C1 segment of cervical spinal cord (tissue), 14 donors: ENCODE results near the gene HTRA2.

ENCODE experiments used
- DNase-seq, 14 donors: peaks; one replicate each; lab custom pipeline; 2025; lab: John Stamatoyannopoulos, UW

The HTRA2 gene

DNA sequence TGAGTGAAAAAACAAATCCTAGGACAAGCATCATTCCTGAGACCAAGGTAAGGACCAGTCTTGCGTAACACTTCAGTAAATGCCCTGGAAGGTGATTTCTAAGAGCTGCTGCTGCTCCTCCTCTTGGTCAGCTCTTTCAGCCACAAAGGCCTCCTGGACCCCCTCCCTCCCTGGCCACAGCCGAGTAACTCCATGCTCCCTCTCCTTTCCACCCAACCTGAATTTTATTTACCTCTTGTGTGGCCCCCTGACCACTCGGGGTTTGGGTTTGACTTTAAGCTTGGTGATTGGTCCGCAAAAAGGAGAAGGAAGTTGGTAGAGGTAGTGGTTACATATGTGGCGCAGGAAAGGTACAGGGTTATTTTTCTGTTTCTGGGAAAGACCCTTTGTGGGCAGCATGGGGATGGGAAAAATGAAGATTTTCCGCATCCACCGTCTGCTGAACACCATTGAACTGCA, 9.2 kb downstream of the HTRA2 start:
- DNase-seq, result no peak

DNA sequence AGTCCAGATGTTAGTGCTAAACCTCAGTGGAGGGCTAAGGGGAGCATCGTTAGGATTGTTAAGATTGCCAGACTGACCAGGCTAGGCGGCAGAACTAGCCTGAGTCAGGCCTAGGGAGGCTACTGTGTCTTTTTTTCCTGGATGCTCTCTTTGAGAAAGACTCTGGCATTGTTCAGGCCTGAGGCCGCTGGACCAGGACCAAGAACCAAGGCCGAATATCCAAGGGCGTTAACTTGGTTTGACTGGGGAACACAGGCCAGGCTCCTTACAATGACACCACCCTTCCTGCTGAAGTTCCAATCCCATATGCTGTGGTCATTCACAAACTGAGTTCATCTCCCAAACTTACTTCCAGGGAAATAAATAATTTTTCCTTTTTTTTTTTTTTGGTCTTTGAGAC, 10.6 kb downstream of the HTRA2 start:
- no peak for DNase-seq

DNA sequence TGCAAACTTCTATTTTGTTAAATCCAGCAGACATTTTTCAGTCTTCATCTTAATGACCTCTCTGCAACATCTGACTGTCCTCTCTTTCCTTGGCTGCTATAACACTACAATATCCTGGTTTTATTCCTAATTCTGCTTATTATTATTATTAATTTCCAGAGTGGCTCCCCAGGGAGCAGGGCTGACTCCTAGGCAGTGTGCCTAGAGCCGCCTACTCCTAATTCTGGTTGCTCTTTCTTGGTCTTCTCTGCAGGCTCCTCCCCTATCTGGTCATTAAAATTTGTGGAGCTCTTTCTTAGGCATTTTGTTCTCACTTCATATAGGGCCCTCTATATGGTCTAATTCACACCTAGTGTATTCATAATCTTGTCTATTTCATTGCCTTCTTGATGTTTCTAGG, 13.2 kb downstream of the HTRA2 start:
- no peak for DNase-seq

DNA sequence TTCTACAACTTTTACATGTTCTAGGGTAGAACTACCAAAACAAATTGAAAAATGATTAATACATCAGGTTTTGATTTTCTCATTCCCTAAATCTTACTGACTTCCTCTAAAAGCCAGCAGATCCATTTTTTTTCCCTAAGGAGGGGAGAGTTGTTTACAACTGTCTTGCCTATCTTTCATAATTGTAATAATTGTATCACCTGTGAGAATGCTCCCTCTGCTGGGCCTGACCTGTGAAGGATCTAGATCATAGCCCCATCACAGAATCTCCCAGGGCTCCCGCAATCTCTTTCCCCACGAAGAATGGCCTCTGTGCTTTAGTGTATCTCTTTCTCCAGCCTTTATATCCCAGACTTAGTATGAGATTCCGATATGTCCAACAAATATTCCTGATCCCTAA, 14.9 kb downstream of the HTRA2 start:
- DNase-seq, result no peak

DNA sequence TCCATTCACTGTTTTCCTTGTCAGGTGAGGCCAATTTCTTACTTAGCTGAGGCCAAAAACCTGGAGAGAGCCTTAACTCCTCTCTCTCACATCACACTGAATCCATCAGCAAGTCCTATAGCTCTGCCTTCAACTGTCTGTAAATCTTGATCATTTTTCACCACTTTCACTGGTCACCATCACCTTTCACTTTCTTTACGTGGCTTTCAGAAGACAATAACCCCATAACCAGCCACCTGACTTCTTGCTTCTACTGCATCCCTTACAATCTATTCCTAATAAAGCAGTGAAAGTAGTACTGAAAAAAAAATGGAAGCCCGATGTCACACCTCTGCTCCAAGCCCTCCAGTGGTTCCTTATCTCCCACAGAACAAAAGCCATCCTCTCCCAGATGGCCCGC, 16.3 kb downstream of the HTRA2 start:
- no peak for DNase-seq

DNA sequence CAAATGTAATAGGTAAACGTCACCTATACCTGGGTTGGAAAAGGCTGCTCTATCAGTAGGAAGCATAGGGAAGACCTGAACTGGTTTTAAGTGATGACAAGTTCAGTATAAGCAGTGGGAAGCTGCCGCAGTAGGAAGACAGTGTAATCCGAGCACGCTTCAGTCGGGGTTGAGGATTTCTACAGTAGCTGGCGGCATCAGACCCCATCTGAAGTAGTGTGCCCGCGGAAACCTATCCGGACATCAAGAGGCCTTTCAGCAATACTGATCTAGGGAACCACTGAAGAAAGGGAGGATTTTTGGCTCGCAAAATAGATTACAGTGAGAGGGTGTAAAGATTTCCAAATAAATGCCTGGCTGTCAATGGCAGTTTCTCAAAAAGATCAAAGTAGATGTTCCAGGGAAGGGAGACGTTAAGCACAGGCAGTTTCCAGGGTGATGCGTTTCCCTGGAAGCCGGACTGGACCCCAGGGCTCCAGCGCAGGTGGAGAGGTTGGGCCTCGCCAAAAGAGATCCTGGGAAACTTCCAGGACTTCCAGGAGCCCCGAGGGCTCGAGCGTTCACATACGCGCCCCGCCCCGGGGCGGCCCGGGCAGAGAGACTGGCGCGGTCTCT, 18.7 kb downstream of the HTRA2 start:
- DNase-seq, result no peak

DNA sequence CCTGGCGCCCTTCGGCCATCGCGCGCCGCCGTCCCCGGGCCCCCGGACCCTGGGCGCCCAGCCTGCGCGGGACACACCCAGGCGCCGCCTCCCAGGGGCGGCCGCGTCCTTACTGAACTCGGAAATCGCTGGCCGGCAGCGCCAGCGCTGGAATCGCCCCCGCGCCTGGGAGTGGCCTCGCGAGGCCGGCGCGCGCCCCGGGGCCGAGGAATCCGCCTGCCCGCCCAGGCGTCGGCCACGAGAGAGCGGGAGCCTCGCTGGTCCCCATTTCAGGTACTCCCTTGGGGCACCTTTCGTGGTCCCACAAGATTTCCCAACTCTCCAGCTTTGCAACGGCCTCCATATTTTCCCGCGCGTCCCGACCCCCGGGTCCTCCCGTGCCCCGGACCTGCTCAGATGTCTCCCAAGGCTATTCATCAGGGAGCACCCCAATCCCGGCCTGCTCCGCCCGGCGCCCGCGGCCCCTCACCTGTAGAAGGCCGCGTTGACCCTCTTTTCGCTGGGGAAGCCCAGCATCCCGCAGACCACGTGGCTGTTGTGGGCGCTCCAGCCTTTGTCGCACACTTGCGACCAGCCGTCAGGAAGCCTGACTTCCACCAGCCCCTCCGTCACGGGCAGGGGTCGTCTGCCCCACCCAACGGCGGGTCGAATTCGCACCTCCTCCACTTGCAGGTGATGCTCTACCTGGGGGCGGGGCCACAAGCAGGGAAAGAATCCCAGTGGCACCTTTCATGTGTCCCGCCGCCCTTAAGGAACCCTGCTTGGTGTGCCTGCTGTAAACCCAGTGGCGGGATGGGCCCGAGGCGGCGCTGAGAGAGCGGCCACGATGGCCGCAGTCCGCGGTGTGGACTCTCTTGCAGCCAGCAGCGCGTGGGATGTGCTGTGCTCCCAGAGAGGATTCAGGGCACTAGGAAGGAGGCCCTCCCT, 19.4 kb downstream of the HTRA2 start:
- DNase-seq, result peak in 1 of 14 donors; percentile 22

DNA sequence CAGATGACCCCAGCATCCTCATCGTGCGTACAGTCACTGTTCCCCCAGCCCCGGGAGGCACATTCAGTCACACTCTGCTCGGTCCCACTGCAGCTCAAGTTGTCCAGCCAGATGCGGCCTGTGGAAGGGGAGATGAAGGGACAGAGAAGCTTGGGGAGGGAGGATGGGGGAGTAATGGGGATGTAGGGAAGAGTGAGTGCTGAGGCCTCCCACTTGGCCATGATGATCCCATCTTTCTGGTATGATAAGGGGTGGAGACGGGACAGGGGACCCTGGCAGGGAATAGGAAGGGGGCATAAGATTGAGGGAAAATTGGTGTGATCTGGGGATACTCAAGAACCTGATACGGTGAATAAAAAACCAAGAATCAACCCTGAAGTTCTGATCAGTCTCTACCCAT, 20.5 kb downstream of the HTRA2 start:
- DNase-seq, result no peak

DNA sequence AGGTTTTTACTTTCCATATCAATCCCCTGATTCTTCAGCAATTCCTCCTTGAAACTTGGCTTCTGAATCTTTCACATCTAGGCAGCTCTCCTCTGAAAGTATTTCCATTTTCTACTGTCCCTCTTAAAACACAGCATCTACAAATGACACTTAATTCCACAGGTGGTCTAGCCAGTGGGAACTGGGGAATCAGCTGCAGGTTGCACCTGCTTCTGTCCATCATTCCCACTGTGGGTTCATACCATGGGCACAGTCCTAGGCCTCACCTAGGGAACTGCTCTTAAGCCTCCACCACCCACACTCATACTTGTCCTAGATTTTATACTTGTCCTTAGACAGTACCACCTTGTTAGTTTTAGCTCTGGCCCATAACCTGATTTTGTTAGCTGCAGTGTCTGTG, 21.8 kb downstream of the HTRA2 start:
- no peak for DNase-seq

DNA sequence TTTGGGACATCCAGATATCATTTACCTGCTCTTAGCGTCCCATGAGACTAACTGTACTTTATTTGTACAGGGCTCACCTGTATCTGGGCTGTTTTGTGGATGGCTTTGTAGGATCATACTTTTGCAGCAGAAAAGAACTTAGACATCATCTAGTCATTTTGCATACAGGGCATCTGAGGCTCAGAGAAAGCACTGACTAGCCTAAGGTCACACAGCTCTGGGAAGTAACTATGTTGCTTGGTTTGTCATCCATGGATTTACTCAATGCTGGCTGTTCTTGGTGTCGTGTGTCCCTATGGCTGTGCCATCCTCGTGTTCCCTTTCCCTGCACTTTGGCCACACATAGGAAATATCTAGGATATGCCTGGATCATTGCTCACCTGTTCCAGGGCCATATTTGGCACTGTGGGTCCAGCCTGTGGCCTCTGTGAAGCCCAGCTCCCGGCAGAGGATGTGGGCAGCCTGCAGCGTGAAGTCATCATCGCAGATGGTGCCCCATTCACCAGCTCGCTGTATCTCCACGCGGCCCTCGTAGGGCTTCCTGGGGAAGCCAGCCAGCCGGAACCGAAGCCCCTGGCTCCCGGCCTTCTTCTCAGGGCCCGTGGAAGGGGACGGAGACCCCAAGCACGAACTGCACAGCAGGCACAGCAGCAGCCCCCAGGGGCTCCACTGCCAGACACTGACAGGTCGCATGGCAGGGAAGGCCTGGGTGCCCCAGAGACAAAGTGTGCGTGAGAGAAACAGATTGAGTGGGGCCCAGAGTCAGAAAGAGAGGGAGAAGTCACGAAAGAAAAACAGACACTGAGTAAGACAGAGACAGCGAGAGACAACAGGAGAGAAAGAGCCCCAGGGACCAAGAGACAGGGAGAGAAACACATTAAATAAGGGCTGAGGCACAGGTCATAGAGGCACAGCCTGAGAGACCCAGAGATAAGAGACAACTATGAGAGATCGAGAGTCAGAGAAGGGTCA, 22.5 kb downstream of the HTRA2 start:
- DNase-seq, result no peak

DNA sequence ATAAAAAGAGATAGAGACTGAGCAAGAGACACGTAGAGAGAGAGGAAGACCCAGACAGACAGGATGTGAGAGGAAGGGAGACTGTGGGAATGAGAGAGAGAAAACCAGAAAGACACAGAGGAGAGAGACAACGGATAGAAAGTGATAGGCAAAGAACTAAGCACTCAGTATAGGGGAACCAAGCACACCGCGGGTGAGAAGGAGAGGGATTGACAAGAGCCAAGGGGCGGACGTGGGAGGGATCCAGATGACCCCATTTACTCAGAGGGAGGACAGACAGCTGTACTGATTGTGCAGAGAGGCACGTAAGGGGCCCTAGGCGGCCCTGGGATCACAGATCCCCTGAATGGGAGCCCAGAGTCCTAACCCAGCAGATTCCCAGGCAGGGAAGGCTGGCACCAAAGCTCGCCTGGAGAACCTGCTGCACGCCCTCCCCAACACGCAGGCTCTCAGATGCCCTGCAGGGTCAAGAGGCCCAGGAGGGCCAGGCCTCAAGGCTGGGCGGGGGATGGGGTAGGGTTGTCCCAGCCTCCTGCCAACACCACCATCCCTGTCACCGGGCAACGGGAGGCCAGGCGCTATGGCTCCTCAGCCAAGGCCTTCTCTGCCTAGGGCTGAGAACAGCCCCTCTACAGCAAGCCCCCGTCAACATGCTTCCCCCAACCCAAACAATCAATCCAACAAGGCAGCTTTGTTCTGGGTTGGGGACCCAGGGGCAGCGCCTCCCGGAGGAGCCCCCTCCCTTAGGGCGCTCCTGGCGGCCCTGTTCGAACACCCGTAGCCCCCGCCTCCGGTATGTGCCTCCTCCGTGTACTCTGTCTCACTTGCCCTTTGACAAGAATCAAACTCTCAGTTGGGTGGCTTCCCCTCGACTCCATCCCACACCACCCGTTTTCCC, 23.4 kb downstream of the HTRA2 start:
- DNase-seq, result peak in 4 of 14 donors; percentile 34 to 45 (median 42)

DNA sequence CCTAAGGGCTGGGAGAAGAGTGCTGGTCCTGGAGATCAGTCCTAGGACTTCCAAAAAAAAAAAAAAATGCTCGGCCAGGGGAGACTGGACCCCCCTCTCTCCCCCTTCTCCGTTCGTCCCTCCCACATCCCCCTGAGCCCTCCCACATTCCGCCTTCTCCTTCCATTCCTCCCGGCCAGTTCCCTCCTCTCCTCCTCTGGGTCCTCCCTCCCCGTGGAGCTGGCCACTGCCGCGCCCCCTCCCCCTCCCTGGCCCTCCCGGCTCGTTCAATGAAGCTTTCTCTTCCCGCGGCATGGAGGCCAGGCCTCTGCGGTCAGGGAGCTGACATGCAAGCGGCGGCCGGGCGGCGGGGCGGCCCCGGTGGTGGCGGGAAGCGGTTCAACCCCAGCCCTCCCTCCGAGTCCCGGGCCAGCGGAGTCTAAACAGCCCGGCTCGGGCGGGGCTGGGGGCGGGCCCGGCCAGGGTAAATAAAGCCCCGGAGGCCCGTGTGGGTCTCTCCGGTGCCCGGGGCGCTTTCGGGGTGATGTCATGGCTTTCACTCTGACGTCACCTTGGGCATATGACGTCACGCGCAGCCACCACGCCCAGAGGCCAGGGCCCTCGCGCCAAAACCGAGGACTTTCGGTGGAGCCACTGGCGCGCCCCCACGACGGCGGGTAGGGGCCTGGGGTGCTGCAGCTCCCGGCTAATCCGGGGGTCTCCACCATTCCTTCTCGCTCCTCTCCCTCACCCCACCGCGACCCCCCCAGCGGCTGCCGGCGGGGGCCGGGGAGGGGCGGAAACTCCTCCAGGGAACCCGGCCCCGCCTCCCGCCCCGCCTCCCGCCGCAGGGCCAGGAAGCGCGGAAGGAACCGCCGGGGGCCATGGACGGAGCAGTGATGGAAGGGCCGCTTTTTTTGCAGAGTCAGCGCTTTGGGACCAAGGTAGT, 24.4 kb downstream of the HTRA2 start, which contains the start of the genes DOK1 and LOXL3:
DOK1 (plus strand) TSS at position 829 of the 928 bp plus-strand sequence; CDS start at position 864, 35 bp downstream.
LOXL3 (minus strand) TSS at position 51 of the 928 bp plus-strand sequence. CDS start 1,308 bp downstream, outside the sequence.
- peak in 11 of 14 donors; percentile 44 to 79 (median 69) for DNase-seq

DNA sequence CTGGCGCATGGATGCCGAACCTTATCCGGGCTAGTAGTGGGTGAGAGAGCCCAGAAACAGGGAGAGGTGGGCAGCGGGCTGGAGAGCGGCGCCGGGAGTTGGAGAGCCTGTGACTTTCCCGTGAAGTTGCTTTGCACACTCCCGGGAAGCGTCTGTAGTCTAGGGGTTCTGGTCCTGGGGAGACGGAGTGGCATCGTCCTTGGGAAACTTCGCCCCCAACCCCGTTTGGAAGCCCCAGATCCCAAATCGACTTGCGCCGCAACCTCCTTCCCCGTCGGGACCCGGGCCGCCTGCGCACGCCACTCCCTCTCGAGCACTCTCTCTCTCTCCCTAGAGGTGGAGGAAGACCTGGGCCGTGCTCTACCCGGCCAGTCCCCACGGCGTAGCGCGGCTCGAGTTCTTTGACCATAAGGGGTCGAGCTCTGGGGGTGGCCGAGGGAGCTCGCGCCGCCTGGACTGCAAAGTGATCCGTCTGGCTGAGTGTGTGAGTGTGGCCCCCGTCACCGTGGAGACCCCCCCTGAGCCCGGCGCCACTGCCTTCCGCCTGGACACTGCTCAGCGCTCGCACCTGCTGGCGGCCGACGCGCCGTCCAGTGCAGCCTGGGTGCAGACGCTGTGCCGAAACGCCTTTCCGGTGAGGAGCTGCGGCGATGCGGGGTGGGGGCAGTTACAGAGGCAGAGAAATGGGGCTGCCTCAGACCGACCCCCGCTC, 25.2 kb downstream of the HTRA2 start:
- DNase-seq, result peak in 2 of 14 donors; percentile 51 to 55

DNA sequence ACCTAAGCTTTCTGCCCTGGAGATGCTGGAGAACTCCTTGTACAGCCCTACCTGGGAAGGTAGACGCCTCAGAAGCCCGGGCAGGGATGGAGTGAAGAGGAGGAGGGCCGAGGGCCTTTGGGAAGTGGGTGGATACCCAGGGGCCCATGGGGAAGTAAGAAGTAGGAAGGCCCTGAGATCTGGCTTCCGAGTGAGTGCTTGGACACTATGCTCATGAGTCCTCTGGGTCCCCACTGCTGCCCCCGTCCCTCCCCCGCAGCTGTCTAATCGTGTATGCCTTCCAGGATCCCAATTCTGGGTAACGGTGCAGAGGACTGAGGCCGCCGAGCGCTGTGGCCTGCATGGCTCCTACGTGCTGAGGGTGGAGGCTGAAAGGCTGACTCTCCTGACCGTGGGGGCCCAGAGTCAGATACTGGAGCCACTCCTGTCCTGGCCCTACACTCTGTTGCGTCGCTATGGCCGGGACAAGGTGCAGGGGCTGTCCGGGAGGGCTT, 25.9 kb downstream of the HTRA2 start:
- peak in 2 of 14 donors; percentile 20 to 30 for DNase-seq

DNA sequence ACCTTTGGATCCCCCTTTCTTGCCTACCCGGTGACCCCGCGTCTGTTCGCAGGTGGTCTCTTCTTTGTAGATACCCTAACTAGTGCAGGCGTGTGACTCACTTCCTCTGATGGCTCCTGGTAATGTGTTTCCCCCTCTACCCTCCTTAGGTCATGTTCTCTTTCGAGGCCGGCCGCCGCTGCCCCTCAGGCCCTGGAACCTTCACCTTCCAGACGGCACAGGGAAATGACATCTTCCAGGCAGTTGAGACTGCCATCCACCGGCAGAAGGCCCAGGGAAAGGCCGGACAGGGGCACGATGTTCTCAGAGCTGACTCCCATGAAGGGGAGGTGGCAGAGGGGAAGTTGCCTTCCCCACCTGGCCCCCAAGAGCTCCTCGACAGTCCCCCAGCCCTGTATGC, 26.4 kb downstream of the HTRA2 start:
- no peak for DNase-seq

DNA sequence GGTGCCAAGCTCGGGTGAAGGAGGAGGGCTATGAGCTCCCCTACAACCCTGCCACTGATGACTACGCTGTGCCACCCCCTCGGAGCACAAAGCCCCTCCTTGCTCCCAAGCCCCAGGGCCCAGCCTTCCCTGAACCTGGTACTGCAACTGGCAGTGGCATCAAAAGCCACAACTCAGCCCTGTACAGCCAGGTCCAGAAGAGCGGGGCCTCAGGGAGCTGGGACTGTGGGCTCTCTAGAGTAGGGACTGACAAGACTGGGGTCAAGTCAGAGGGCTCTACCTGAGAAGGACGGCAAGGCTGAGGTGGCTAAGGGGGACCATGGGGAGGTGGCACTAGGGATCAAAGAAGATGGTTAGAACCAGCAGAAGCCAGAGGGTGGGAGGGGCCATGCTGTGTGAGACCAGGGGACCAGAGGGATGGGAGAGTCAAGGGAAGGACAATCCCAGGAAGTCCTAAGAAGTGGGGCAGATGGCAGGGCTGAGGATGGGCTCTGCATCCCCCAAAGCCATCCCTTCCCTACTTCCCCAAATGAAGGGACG, 27.2 kb downstream of the HTRA2 start:
- no peak for DNase-seq

DNA sequence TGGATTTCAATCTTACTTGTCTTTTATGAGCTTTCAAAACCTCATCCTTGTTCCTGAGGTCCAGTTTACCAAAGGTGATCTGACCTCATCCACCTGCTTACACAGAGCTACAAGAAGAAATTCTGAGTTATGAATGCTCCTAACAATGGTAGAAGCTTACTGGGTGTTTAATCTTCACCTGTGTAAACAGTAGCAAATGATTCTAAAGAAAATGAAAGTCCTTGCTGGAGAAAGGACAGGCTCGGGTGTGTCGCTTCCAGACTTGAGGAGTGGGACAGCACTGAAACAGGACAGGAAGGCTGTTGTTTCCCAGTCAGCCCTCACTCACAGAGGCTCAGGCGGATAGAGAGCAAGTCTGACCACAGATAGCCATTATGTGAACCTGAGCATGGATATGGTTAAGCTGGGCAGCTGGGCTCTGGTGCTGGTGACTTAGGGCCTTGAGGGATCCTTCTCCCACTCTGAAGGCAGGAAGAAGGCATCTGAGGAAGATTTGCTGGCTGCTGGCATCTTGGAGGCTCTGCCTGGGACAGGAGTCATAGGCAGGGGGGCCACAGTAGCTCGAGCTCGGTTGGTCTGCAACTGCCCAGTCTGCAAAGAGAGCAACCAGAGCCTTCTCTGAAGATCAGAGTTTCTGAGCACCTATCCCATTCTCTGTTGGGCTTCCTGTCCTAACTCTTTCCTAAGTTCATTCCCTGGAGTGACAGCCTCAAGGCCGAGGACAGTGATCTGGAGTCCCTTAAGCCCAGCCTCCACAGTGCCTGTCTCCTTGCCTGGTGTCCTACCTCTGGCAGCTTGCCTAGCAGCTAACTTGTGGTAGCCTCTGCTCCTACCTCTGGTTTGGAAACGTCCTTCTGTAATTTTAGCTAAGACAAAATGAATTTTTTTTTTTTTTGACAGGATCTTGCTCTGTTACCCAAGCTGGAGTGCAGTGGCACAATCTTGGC, 28.8 kb downstream of the HTRA2 start:
- DNase-seq, result no peak
